AML-193 (cell line): Measurements from ENCODE around the gene ZNF584.
"Not testable (repeated sequence)": the region's sequence is repeated elsewhere in the genome, so short reads cannot be mapped to it uniquely, and the experiment has no call there.

ENCODE experiments used
- DNase-seq, 2 experiments: peaks; one replicate each; lab custom pipeline; 2025; lab: John Stamatoyannopoulos, UW

ZNF584 gene

GRCh38 chr19:58408152-58409009 lies at the start of gene ZNF584:
Gene ZNF584 (plus strand): TSS chr19:58408649. CDS start chr19:58409148, 499 bp downstream.
- peak; percentile 90 to 91 for DNase-seq

GRCh38 chr19:58361900-58362271 lies 46.6 kb upstream of the ZNF584 start:
- DNase-seq, result peak; percentile 38 to 47

GRCh38 chr19:58362272-58362994 lies 46.0 kb upstream of the ZNF584 start, which contains the start of gene ZNF497:
Gene ZNF497 (minus strand): TSS chr19:58362751. CDS start chr19:58357635, 5,116 bp downstream.
- DNase-seq, result peak; percentile 86 to 91

- DNase-seq, result peak; percentile 82 to 90
Measured at GRCh38 chr19:58364146-58364545, 44.3 kb upstream of the ZNF584 start.

GRCh38 chr19:58366585-58367430 lies 41.6 kb upstream of the ZNF584 start:
- DNase-seq, result no peak

GRCh38 chr19:58367698-58368454 lies 40.6 kb upstream of the ZNF584 start:
- DNase-seq, result no peak

GRCh38 chr19:58368561-58369360 lies 39.7 kb upstream of the ZNF584 start:
- no peak for DNase-seq

- peak; percentile 35 to 54 for DNase-seq
Measured at GRCh38 chr19:58372311-58373133, 35.9 kb upstream of the ZNF584 start.

- no peak for DNase-seq
Measured at GRCh38 chr19:58374200-58374599, 34.2 kb upstream of the ZNF584 start.

GRCh38 chr19:58376724-58377123 lies 31.7 kb upstream of the ZNF584 start:
- DNase-seq, result not testable (repeated sequence)

GRCh38 chr19:58379246-58379645 lies 29.2 kb upstream of the ZNF584 start:
- DNase-seq, result no peak

GRCh38 chr19:58380037-58380661 lies 28.3 kb upstream of the ZNF584 start:
- DNase-seq, result no peak

GRCh38 chr19:58380662-58381459 lies 27.6 kb upstream of the ZNF584 start, which contains the start of gene ZNF837:
Gene ZNF837 (minus strand): TSS chr19:58381030. CDS start chr19:58369332, 11,698 bp downstream.
- peak; percentile 98 to 99 for DNase-seq

GRCh38 chr19:58381460-58382212 lies 26.8 kb upstream of the ZNF584 start:
- no peak for DNase-seq

GRCh38 chr19:58382997-58383603 lies 25.3 kb upstream of the ZNF584 start:
- no peak for DNase-seq

- DNase-seq, result no peak
Measured at GRCh38 chr19:58385313-58385890, 23.0 kb upstream of the ZNF584 start.
